ENCODE data around the gene LRRC4C. TPM values are rescaled to one million over a fixed set of nuclear protein-coding genes. Genes with fewer than 3 reads are reported as not detected.

LRRC4C gene
- total and polyA plus RNA-seq, 10 of the 15 experiments (the other 5 are each of a cell fraction or from before 2014, with no cell fraction given), result 1.5 TPM; not detected in 9

GRCh38 chr11:41384329-41384728, 75.1 kb downstream of the LRRC4C start:
- FAIRE-seq, result no peak

More at GRCh38 chr11:41384329-41384728, 75.1 kb downstream of the LRRC4C start:
- no peak for TF ChIP-seq ZBTB4 (CRISPR knock-in tag; IDR thresholded peaks at IDR 0.05)
- no peak for TF ChIP-seq PKNOX1 (IDR thresholded peaks at IDR 0.05)
- TF ChIP-seq JUND (IDR thresholded peaks at IDR 0.05; ENCODE audit: low read depth, low read length), result no peak
- no peak for TF ChIP-seq TBL1XR1 (IDR thresholded peaks at IDR 0.05; ENCODE audit: low read depth, low read length)
- TF ChIP-seq HDGF (IDR thresholded peaks at IDR 0.05), result no peak
- TF ChIP-seq NBN (IDR thresholded peaks at IDR 0.05), result no peak
- TF ChIP-seq ESRRA (IDR thresholded peaks at IDR 0.05; ENCODE audit: low read length), result no peak
- no peak for TF ChIP-seq SPI1 (IDR thresholded peaks at IDR 0.05; ENCODE audit: borderline replicate concordance, insufficient read depth, low read depth, low read length)
- TF ChIP-seq IKZF1 (conservative IDR thresholded peaks at IDR 0.05), result no peak
- no peak for TF ChIP-seq SUPT20H (IDR thresholded peaks at IDR 0.05; ENCODE audit: borderline replicate concordance, control insufficient read depth, low read depth, low read length)
- ChIA-PET SMC1A (ENCODE audit: uncharacterized antibody, unreplicated experiment) (no interaction called here), CTCF (no interaction called here), POLR2A (no interaction called here), RAD21 (ENCODE audit: unreplicated experiment) (no interaction called here)
- Histone ChIP-seq H3K4me2 (ENCODE audit: control insufficient read depth, insufficient read depth) (no peak overlapping the region), H2AFZ (ENCODE audit: control insufficient read depth, low read depth, low read length) (no peak overlapping the region), H3K27me3 (replicated peaks in 1 of 2; ENCODE audit: control insufficient read depth in 2 of 2, insufficient read depth in 2 of 2, low read length in 1 of 2) (no peaks in the 10 kb centered on the region; a peak in 1 of 4 replicates), H3K4me1 (ENCODE audit: control insufficient read depth, insufficient read depth, low read length) (no peaks in the 10 kb centered on the region), H3K9me3 (replicated peaks; ENCODE audit: control insufficient read depth, insufficient read depth, low read length) (no peaks in the 10 kb centered on the region), H3K36me3 (ENCODE audit: control insufficient read depth in 2 of 2, insufficient read depth in 2 of 2, low read length in 1 of 2) (no peaks in the 10 kb centered on the region), H4K20me1 (ENCODE audit: control insufficient read depth, insufficient read depth) (no peaks in the 10 kb centered on the region), H3K4me3 (no peak overlapping the region), H3K79me2 (ENCODE audit: control insufficient read depth, insufficient read depth, low read length) (no peaks in the 10 kb centered on the region), H3K27ac (ENCODE audit: control insufficient read depth, insufficient read depth) (no peak overlapping the region), H3K9ac (ENCODE audit: control insufficient read depth, insufficient read depth, low read length) (no peak overlapping the region)
- DNase-seq (ENCODE audit: low read depth, low spot score), result no peak
- 82% methylated on average over 1 of the region's 1 CpG for WGBS (ENCODE audit: insufficient coverage, insufficient replicate concordance, low lambda C conversion rate, missing lambda C conversion rate)
- ATAC-seq, result no peak
- in situ Hi-C loops (cut with MboI) (no loop called here), intact Hi-C loops (cut with micrococcal nuclease; ENCODE audit: unreplicated experiment) (no loop called here)
- BruUV-seq (replicated peaks), result no TSS peak
